HCT116 (cell line): Measurements from ENCODE around the gene RHBDD2. TPM values are rescaled to one million over a fixed set of nuclear protein-coding genes. Genes with fewer than 3 reads are reported as not detected.
"Not testable (repeated sequence)": the region's sequence is repeated elsewhere in the genome, so short reads cannot be mapped to it uniquely, and the experiment has no call there.

Experiments
- ATAC-seq: fragments of 200-7000 bp; cut with Tn5 transposase; 2 replicates; pipeline ENCODE4 v1.9.1; 2020; ENCODE audit warnings: mild to moderate bottlenecking, moderate library complexity
- BruUV-seq: library from RNA; stranded (reverse); fragments of 400-500 nt; replicated peaks from 2 replicates; lab custom pipeline; 2021; lab: Mats Ljungman, UMichigan
- CTCF ChIA-PET: fragments of 300-600 bp; sonication (Branson Sonifier 250); formaldehyde crosslinking; loops from one replicate; lab custom pipeline; 2021; ENCODE audit warnings: antibody characterized with exemption; lab: Charles Lee
- POLR2A ChIA-PET: fragments of 300-600, 350-600 bp; sonication (Branson Sonifier 250); formaldehyde crosslinking; loops from one replicate; lab custom pipeline; 2021; ENCODE audit warnings: antibody characterized with exemption; lab: Charles Lee
- RAD21 ChIA-PET, 2 experiments: fragments of 300-600 bp; sonication (Branson Sonifier 250); formaldehyde crosslinking; loops; one replicate each; lab custom pipeline; 2023; ENCODE audit warnings: low total read pairs in 2 of 2; ENCODE audit not compliant: uncharacterized antibody in 2 of 2, unreplicated experiment in 2 of 2, low non-redundant PET in 1 of 2; lab: Charles Lee
- DNase-seq: peaks from one replicate; pipeline ENCODE4 v3.0.0-alpha.2; 2010; ENCODE audit warnings: low read depth, low spot score
- H2AFZ ChIP-seq: fragments of 200-600 bp; shearing (Covaris generic), sonication (generic); 2 replicates; pipeline ENCODE4 v1.6.1; 2017; ENCODE audit warnings: low read depth, mixed run types, mixed read lengths, antibody characterized with exemption, low read length; ENCODE audit not compliant: poor library complexity, severe bottlenecking
- H3K27ac ChIP-seq: 2 replicates; pipeline ENCODE4 v1.5.1; 2012; ENCODE audit warnings: low read depth, low read length
- H3K27me3 ChIP-seq: fragments of 200-600 bp; sonication (generic); 2 replicates; pipeline ENCODE4 v1.6.1; 2016; ENCODE audit warnings: mixed run types, low read length, mixed read lengths; ENCODE audit not compliant: insufficient read depth
- H3K36me3 ChIP-seq, 2 experiments: fragments of 200-500 bp in 1 of 2; fragments of 200-600 bp in 1 of 2; sonication (Bioruptor generic) in 1 of 2; sonication (generic) in 1 of 2; 2 replicates each; pipeline versions ENCODE4 v1.5.1 to v1.6.1; 2014 to 2016; ENCODE audit warnings: low read length in 2 of 2, inconsistent platforms in 1 of 2, mixed read lengths in 1 of 2, mixed run types in 1 of 2; ENCODE audit not compliant: insufficient read depth in 2 of 2, control insufficient read depth in 1 of 2
- H3K4me1 ChIP-seq, 2 experiments: fragments of 200-600 bp in 1 of 2; sonication (generic) in 1 of 2; 2 replicates each; pipeline versions ENCODE4 v1.5.1 to v1.6.1; 2012 to 2017; ENCODE audit warnings: low read length in 2 of 2, inconsistent platforms in 1 of 2, mild to moderate bottlenecking in 1 of 2, mixed read lengths in 1 of 2, mixed run types in 1 of 2, moderate library complexity in 1 of 2; ENCODE audit not compliant: insufficient read depth in 2 of 2, control insufficient read depth in 1 of 2
- H3K4me2 ChIP-seq: fragments of 200-600 bp; sonication (generic); 2 replicates; pipeline ENCODE4 v1.6.1; 2017; ENCODE audit warnings: mixed run types, low read length, mixed read lengths
- H3K4me3 ChIP-seq, 2 experiments: fragments of 200-600 bp in 1 of 2; sonication (generic) in 1 of 2; replicated peaks in 1 of 2; 2 replicates each; pipeline ENCODE4 v1.5.1; 2011 to 2016; ENCODE audit warnings: low read length in 2 of 2, control low read depth in 1 of 2, low read depth in 1 of 2, mild to moderate bottlenecking in 1 of 2, mixed read lengths in 1 of 2, mixed run types in 1 of 2
- H3K79me2 ChIP-seq: fragments of 200-600 bp; sonication (generic); 2 replicates; pipeline ENCODE4 v1.6.1; 2017; ENCODE audit warnings: mild to moderate bottlenecking, mixed run types, low read length, moderate library complexity, mixed read lengths; ENCODE audit not compliant: insufficient read depth
- H3K9ac ChIP-seq: fragments of 200-600 bp; sonication (generic); 2 replicates; pipeline ENCODE4 v1.6.1; 2016; ENCODE audit warnings: low read length, mixed read lengths
- H3K9me2 ChIP-seq: fragments of 200-600 bp; sonication (generic), shearing (Covaris generic); 2 replicates; pipeline ENCODE4 v1.6.1; 2017; ENCODE audit warnings: mixed run types, mild to moderate bottlenecking, moderate library complexity; ENCODE audit not compliant: insufficient read depth
- H3K9me3 ChIP-seq, 2 experiments: fragments of 200-500 bp in 1 of 2; fragments of 200-600 bp in 1 of 2; sonication (Bioruptor generic) in 1 of 2; sonication (generic) in 1 of 2; 2 replicates each; pipeline ENCODE4 v1.6.1; 2014 to 2017; ENCODE audit warnings: low read length in 2 of 2, mixed read lengths in 2 of 2, inconsistent platforms in 1 of 2, low read depth in 1 of 2, mild to moderate bottlenecking in 1 of 2, mixed run types in 1 of 2, moderate library complexity in 1 of 2; ENCODE audit not compliant: control insufficient read depth in 1 of 2, insufficient read depth in 1 of 2
- H4K20me1 ChIP-seq: fragments of 200-600 bp; sonication (generic), shearing (Covaris generic); 2 replicates; pipeline ENCODE4 v1.6.1; 2017; ENCODE audit warnings: mixed run types, mild to moderate bottlenecking, moderate library complexity; ENCODE audit not compliant: insufficient read depth
- CBX3 ChIP-seq: IDR thresholded peaks from 2 replicates; pipeline ENCODE4 v1.6.1; 2012; ENCODE audit warnings: low read depth
- POLR2AphosphoS5 ChIP-seq: IDR thresholded peaks from 2 replicates; pipeline ENCODE4 v1.6.1; 2011; ENCODE audit warnings: mild to moderate bottlenecking, low read depth, low read length, moderate library complexity
- RAD21 ChIP-seq: IDR thresholded peaks from 2 replicates; pipeline ENCODE4 v1.6.1; 2012; ENCODE audit warnings: low read depth, mild to moderate bottlenecking
- SIN3A ChIP-seq: IDR thresholded peaks from 2 replicates; pipeline ENCODE4 v1.6.1; 2012; ENCODE audit warnings: low read depth
- SP1 ChIP-seq: IDR thresholded peaks from 2 replicates; pipeline ENCODE4 v1.6.1; 2012; ENCODE audit warnings: low read depth
- SRF ChIP-seq: IDR thresholded peaks from 2 replicates; pipeline ENCODE4 v1.6.1; 2012; ENCODE audit warnings: low read depth
- TCF7L2 ChIP-seq: IDR thresholded peaks from 2 replicates; pipeline ENCODE4 v1.7.0; 2011; ENCODE audit warnings: borderline replicate concordance, inconsistent platforms; ENCODE audit not compliant: insufficient read depth, insufficient read length; ENCODE audit errors: extremely low read depth
- YY1 ChIP-seq: IDR thresholded peaks from 2 replicates; pipeline ENCODE4 v1.6.1; 2011; ENCODE audit warnings: low read length, low read depth, moderate library complexity, mild to moderate bottlenecking; ENCODE audit not compliant: insufficient replicate concordance; ENCODE audit errors: extremely low read depth
- ZFX ChIP-seq: fragments of 450-650 bp; IDR thresholded peaks from 2 replicates; pipeline ENCODE4 v1.6.1; 2017
- intact Hi-C: fragments of 100-400 bp; cut with micrococcal nuclease; formaldehyde crosslinking; loops from 2 replicates; pipeline ENCODE4 v1.10.0; 2022
- total RNA-seq: library from RNA; stranded (reverse); gene quantifications from one replicate; pipeline ENCODE4 v1.2.1, GENCODE V29; 2021; ENCODE audit not compliant: unreplicated experiment
- TF ChIP-seq, protein P1 (sequence below): IDR thresholded peaks from 2 replicates; pipeline ENCODE4 v1.6.1; 2011; ENCODE audit warnings: mild to moderate bottlenecking, low read length, moderate library complexity; ENCODE audit not compliant: insufficient replicate concordance; ENCODE audit errors: extremely low read depth
- TF ChIP-seq, protein P2 (sequence below), 3 experiments: fragments of 200-600 bp in 1 of 3; sonication (generic) in 1 of 3; IDR thresholded peaks in 2 of 3; conservative IDR thresholded peaks in 1 of 3; 2 replicates each; pipeline ENCODE4 v1.5.1; 2012 to 2017; ENCODE audit warnings: low read depth in 2 of 3, low read length in 2 of 3, antibody characterized with exemption in 1 of 3, borderline replicate concordance in 1 of 3, control low read depth in 1 of 3, mild to moderate bottlenecking in 1 of 3, mixed read lengths in 1 of 3, mixed run types in 1 of 3, moderate library complexity in 1 of 3; ENCODE audit not compliant: insufficient read depth in 1 of 3
- TF ChIP-seq, protein P3 (sequence below): IDR thresholded peaks from 2 replicates; pipeline ENCODE4 v1.6.1; 2012

The RHBDD2 gene
- total RNA-seq, 1 experiment from 2014 or later = 42.9 TPM

DNA sequence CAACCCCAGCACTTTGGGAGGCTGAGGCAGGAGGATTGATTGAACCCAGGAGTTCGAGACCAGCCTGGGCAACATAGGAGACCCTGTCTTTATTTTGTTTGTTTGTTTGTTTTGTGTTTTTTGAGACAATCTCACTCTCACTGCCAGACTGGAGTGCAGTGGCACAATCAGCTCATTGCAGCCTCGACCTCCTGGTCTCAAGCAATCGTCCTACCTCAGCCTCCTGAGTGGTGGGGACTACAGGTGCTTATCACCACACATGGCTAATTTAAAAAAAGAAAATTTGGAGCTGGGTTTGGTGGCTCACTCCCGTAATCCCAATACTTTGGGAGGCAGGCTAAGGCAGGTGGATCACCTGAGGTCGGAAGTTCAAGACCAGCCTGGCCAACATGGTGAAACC lies 34.7 kb upstream of the RHBDD2 start:
- Histone ChIP-seq H4K20me1 (no peaks in the 10 kb centered on the region), H3K4me3 (no peak overlapping the region), H3K79me2 (no peaks in the 10 kb centered on the region), H3K4me1 (peaks cover 0 to 6% of the 10 kb centered on the region in 2 experiments; a peak in 1 of 4 replicates), H2AFZ (no peak overlapping the region), H3K9ac (no peak overlapping the region), H3K9me3 (no peaks in the 10 kb centered on the region), H3K27me3 (no peaks in the 10 kb centered on the region), H3K36me3 (no peaks in the 10 kb centered on the region), H3K27ac (no peak overlapping the region), H3K4me2 (no peak overlapping the region), H3K9me2 (no peaks in the 10 kb centered on the region)
- POLR2A ChIA-PET = no interaction called here
- intact Hi-C loops = no loop called here
- BruUV-seq = no TSS peak
- DNase-seq = no peak
- no peak for ATAC-seq
- RAD21 ChIA-PET = no interaction called here
- CTCF ChIA-PET = no interaction called here
- no peak for TF ChIP-seq SIN3A
- no peak for TF ChIP-seq YY1
- TF ChIP-seq, protein P1, sequence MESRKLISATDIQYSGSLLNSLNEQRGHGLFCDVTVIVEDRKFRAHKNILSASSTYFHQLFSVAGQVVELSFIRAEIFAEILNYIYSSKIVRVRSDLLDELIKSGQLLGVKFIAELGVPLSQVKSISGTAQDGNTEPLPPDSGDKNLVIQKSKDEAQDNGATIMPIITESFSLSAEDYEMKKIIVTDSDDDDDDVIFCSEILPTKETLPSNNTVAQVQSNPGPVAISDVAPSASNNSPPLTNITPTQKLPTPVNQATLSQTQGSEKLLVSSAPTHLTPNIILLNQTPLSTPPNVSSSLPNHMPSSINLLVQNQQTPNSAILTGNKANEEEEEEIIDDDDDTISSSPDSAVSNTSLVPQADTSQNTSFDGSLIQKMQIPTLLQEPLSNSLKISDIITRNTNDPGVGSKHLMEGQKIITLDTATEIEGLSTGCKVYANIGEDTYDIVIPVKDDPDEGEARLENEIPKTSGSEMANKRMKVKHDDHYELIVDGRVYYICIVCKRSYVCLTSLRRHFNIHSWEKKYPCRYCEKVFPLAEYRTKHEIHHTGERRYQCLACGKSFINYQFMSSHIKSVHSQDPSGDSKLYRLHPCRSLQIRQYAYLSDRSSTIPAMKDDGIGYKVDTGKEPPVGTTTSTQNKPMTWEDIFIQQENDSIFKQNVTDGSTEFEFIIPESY = no peak
- TF ChIP-seq CBX3 = no peak
- TF ChIP-seq, protein P2, sequence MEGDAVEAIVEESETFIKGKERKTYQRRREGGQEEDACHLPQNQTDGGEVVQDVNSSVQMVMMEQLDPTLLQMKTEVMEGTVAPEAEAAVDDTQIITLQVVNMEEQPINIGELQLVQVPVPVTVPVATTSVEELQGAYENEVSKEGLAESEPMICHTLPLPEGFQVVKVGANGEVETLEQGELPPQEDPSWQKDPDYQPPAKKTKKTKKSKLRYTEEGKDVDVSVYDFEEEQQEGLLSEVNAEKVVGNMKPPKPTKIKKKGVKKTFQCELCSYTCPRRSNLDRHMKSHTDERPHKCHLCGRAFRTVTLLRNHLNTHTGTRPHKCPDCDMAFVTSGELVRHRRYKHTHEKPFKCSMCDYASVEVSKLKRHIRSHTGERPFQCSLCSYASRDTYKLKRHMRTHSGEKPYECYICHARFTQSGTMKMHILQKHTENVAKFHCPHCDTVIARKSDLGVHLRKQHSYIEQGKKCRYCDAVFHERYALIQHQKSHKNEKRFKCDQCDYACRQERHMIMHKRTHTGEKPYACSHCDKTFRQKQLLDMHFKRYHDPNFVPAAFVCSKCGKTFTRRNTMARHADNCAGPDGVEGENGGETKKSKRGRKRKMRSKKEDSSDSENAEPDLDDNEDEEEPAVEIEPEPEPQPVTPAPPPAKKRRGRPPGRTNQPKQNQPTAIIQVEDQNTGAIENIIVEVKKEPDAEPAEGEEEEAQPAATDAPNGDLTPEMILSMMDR (IDR thresholded peaks at IDR 0.05 in 2 of 3, conservative IDR thresholded peaks at IDR 0.05 in 1 of 3; ENCODE audit: borderline replicate concordance in 1 of 3, insufficient read depth in 1 of 3, low read depth in 2 of 3, low read length in 2 of 3) = no peak
- no peak for TF ChIP-seq SP1
- no peak for TF ChIP-seq RAD21
- TF ChIP-seq, protein P3, sequence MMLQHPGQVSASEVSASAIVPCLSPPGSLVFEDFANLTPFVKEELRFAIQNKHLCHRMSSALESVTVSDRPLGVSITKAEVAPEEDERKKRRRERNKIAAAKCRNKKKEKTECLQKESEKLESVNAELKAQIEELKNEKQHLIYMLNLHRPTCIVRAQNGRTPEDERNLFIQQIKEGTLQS = no peak
- TF ChIP-seq ZFX = no peak
- TF ChIP-seq SRF = no peak
- TF ChIP-seq POLR2AphosphoS5 = no peak
- TF ChIP-seq TCF7L2 = no peak

DNA sequence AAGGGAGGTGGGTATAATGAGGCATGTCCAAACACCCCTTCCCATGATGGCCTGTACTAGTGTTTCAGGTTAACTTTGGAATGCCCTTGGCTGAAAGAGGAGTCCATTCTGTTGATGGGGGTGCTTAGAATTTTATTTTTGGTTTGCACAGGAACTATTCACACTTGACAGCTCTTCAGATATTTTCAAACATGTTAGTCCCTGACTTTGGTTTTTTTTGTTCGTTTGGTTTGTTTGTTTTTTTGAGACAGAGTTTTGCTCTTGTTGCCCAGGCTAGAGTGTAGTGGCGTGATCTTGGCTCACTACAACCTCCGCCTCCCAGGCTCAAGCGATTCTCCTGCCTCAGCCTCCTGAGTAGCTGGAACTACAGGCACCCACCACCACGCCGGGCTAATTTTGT lies 33.7 kb upstream of the RHBDD2 start:
- H4K20me1 ChIP-seq, RAD21 ChIA-PET, H3K4me2 ChIP-seq, CTCF ChIA-PET, H2AFZ ChIP-seq, H3K9ac ChIP-seq, H3K79me2 ChIP-seq, H3K36me3 ChIP-seq, BruUV-seq, POLR2A ChIA-PET, ATAC-seq, intact Hi-C loops, H3K27me3 ChIP-seq, H3K4me3 ChIP-seq, H3K9me2 ChIP-seq, DNase-seq, H3K4me1 ChIP-seq, H3K27ac ChIP-seq, H3K9me3 ChIP-seq: not testable (repeated sequence)
